MCF 10A (cell line): ENCODE data around the gene HSP90AB1. TPM values are rescaled to one million over a fixed set of nuclear protein-coding genes. Genes with fewer than 3 reads are reported as not detected.

Experiments
- BruUV-seq: library from RNA; stranded (reverse); fragments of 400-500 nt; replicated peaks from 2 replicates; lab custom pipeline; 2021; lab: Mats Ljungman, UMichigan
- CTCF ChIA-PET: fragments of 300-600 bp; sonication (Branson Sonifier 250); formaldehyde crosslinking; extraction: SDS; loops from one replicate; lab custom pipeline; 2021; ENCODE audit warnings: antibody characterized with exemption, inconsistent platforms; lab: Yijun Ruan, JAX
- POLR2A ChIA-PET: fragments of 300-600, 350-650 bp; sonication (Branson Sonifier 250); formaldehyde crosslinking; extraction: SDS; loops from one replicate; lab custom pipeline; 2020; ENCODE audit warnings: antibody characterized with exemption, inconsistent platforms; lab: Yijun Ruan, JAX
- DNase-seq: peaks from one replicate; pipeline ENCODE4 v3.0.0-alpha.2; 2018; ENCODE audit not compliant: unreplicated experiment
- H3K27ac Mint-ChIP-seq: one replicate; pipeline ENCODE4 v1.8.0; 2022; ENCODE audit warnings: mild to moderate bottlenecking, low read depth, mixed read lengths; ENCODE audit not compliant: unreplicated experiment
- H3K27me3 Mint-ChIP-seq: one replicate; pipeline ENCODE4 v1.8.0; 2022; ENCODE audit warnings: mixed read lengths; ENCODE audit not compliant: insufficient read depth, unreplicated experiment
- H3K36me3 Mint-ChIP-seq: one replicate; pipeline ENCODE4 v1.8.0; 2022; ENCODE audit warnings: mild to moderate bottlenecking, moderate library complexity, mixed read lengths; ENCODE audit not compliant: insufficient read depth, unreplicated experiment
- H3K4me1 Mint-ChIP-seq: one replicate; pipeline ENCODE4 v1.8.0; 2022; ENCODE audit warnings: mixed read lengths; ENCODE audit not compliant: insufficient read depth, unreplicated experiment
- H3K4me3 Mint-ChIP-seq: one replicate; pipeline ENCODE4 v1.8.0; 2022; ENCODE audit warnings: mild to moderate bottlenecking, moderate library complexity, mixed read lengths; ENCODE audit not compliant: unreplicated experiment
- H3K9me3 Mint-ChIP-seq: one replicate; pipeline ENCODE4 v1.8.0; 2022; ENCODE audit warnings: mixed read lengths; ENCODE audit not compliant: unreplicated experiment
- intact Hi-C: fragments of 100-400 bp; cut with micrococcal nuclease; formaldehyde crosslinking; loops from 2 replicates; pipeline ENCODE4 v1.14.1; 2022
- total RNA-seq: library from RNA; stranded (reverse); gene quantifications from 2 replicates; pipeline ENCODE4 v1.2.3, GENCODE V29; 2022
- TF ChIP-seq, protein P1 (sequence below): fragments of 200-600 bp; IDR thresholded peaks from one replicate; pipeline ENCODE4 v1.8.0; 2022; ENCODE audit warnings: antibody characterized with exemption, mild to moderate bottlenecking; ENCODE audit not compliant: unreplicated experiment

HSP90AB1 gene
- total RNA-seq, 1 experiment from 2014 or later, result 577 TPM

- BruUV-seq, result no TSS peak
- Mint-ChIP-seq H3K27ac (no peak overlapping the region), H3K4me1 (no peaks in the 10 kb centered on the region), H3K27me3 (peaks cover 51% of the 10 kb centered on the region), H3K4me3 (no peak overlapping the region), H3K9me3 (no peaks in the 10 kb centered on the region), H3K36me3 (no peaks in the 10 kb centered on the region)
- POLR2A ChIA-PET, result no interaction called here
- TF ChIP-seq, protein P1, sequence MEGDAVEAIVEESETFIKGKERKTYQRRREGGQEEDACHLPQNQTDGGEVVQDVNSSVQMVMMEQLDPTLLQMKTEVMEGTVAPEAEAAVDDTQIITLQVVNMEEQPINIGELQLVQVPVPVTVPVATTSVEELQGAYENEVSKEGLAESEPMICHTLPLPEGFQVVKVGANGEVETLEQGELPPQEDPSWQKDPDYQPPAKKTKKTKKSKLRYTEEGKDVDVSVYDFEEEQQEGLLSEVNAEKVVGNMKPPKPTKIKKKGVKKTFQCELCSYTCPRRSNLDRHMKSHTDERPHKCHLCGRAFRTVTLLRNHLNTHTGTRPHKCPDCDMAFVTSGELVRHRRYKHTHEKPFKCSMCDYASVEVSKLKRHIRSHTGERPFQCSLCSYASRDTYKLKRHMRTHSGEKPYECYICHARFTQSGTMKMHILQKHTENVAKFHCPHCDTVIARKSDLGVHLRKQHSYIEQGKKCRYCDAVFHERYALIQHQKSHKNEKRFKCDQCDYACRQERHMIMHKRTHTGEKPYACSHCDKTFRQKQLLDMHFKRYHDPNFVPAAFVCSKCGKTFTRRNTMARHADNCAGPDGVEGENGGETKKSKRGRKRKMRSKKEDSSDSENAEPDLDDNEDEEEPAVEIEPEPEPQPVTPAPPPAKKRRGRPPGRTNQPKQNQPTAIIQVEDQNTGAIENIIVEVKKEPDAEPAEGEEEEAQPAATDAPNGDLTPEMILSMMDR, result no peak
- intact Hi-C loops, result no loop called here
- no peak for DNase-seq
- CTCF ChIA-PET, result interaction anchor here (0.8 to 2.0 kb wide), 3 partner anchors 9 to 124 kb away, joined by 3 to 9 read pairs (median 4); partner anchors contain the start of gene AARS2
Measured at GRCh38 chr6:44276667-44277640, 30.1 kb downstream of the HSP90AB1 start.

DNA sequence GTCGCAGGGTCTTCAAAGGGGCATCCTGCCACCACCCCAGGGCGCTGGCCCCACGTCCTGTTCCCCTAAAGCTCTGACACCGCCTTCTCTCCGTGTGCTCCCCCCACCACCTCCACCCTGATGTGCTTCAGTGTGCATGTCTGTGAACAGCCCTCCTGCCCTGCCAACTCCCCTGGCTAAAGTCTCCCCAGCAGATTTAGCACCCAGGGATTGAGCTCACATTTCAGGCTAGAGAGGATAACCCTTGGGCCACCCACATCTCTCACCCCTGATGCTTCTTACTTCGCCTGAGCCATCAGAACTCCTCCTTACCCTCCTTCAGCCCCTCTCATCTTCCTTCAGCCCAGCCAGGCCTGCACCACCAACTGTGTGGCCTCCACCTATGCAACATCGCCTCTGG lies 30.9 kb downstream of the HSP90AB1 start:
- H3K4me3 Mint-ChIP-seq, result no peak overlapping the region
- POLR2A ChIA-PET, result interaction anchor here (1.6 kb wide), 1 partner anchor 18 kb away, joined by 4 read pairs; no protein-coding TSS in a partner anchor
- CTCF ChIA-PET, result interaction anchor here (0.8 to 2.0 kb wide), 4 partner anchors 10 to 125 kb away, joined by 3 to 9 read pairs (median 4); partner anchors contain the start of gene AARS2

GRCh38 chr6:44278315-44278714 lies 31.4 kb downstream of the HSP90AB1 start:
- ChIA-PET CTCF (interaction anchor here (0.6 to 2.0 kb wide), 4 partner anchors 10 to 507 kb away, joined by 3 to 9 read pairs (median 4); no protein-coding TSS in a partner anchor), POLR2A (interaction anchor here (1.6 kb wide), 1 partner anchor 17 kb away, joined by 4 read pairs; no protein-coding TSS in a partner anchor)
- no peak overlapping the region for H3K27ac Mint-ChIP-seq
- BruUV-seq, result no TSS peak
- no peaks in the 10 kb centered on the region for H3K4me1 Mint-ChIP-seq
- H3K36me3 Mint-ChIP-seq, result no peaks in the 10 kb centered on the region
- H3K9me3 Mint-ChIP-seq, result no peaks in the 10 kb centered on the region
- intact Hi-C loops, result no loop called here
- H3K4me3 Mint-ChIP-seq, result no peak overlapping the region
- H3K27me3 Mint-ChIP-seq, result peaks cover 44% of the 10 kb centered on the region
- no peak for DNase-seq
- TF ChIP-seq, protein P1, result no peak

More for the DNA sequence above, 30.9 kb downstream of the HSP90AB1 start:
- no peaks in the 10 kb centered on the region for H3K36me3 Mint-ChIP-seq
- H3K27ac Mint-ChIP-seq, result no peak overlapping the region
- BruUV-seq, result no TSS peak
- peaks cover 44% of the 10 kb centered on the region for H3K27me3 Mint-ChIP-seq
- TF ChIP-seq, protein P1, result no peak
- no peaks in the 10 kb centered on the region for H3K9me3 Mint-ChIP-seq
- intact Hi-C loops, result no loop called here
- H3K4me1 Mint-ChIP-seq, result no peaks in the 10 kb centered on the region
- DNase-seq, result no peak
